GM23338 (cell line): ENCODE measurements around the gene ACSL6. TPM values are rescaled to one million over a fixed set of nuclear protein-coding genes. Genes with fewer than 3 reads are reported as not detected.

ENCODE experiments used
- ATAC-seq: fragments of 200-7000 bp; cut with Tn5 transposase; 3 replicates; pipeline ENCODE4 v1.9.1; 2020
- DNase-seq: peaks from one replicate; pipeline ENCODE4 v3.0.0-alpha.2; 2015; ENCODE audit warnings: low spot score
- H2AFZ ChIP-seq: fragments of 200-600 bp; sonication (generic); 2 replicates; pipeline ENCODE4 v1.8.0; 2016; ENCODE audit warnings: antibody characterized with exemption, mild to moderate bottlenecking, moderate library complexity
- H3F3A ChIP-seq: fragments of 200-600 bp; sonication (generic); replicated peaks from 2 replicates; pipeline ENCODE4 v1.8.0; 2017; ENCODE audit warnings: antibody characterized with exemption, mixed run types, low read depth
- H3K27ac ChIP-seq: fragments of 200-600 bp; sonication (generic); 2 replicates; pipeline ENCODE4 v1.6.1; 2016; ENCODE audit warnings: low read depth
- H3K27me3 ChIP-seq: fragments of 200-600 bp; sonication (generic); 2 replicates; pipeline ENCODE4 v1.8.0; 2016; ENCODE audit warnings: mild to moderate bottlenecking, mixed run types, moderate library complexity; ENCODE audit not compliant: insufficient read depth
- H3K36me3 ChIP-seq: fragments of 200-600 bp; sonication (generic); 2 replicates; pipeline ENCODE4 v1.8.0; 2016; ENCODE audit warnings: mild to moderate bottlenecking; ENCODE audit not compliant: insufficient read depth
- H3K4me1 ChIP-seq: fragments of 200-600 bp; sonication (generic); 2 replicates; pipeline ENCODE4 v1.8.0; 2016; ENCODE audit warnings: mild to moderate bottlenecking, moderate library complexity; ENCODE audit not compliant: insufficient read depth
- H3K4me2 ChIP-seq: fragments of 200-600 bp; sonication (generic); 2 replicates; pipeline ENCODE4 v1.7.1; 2017; ENCODE audit warnings: mixed run types
- H3K4me3 ChIP-seq: fragments of 200-600 bp; sonication (generic); 2 replicates; pipeline ENCODE4 v1.6.1; 2016; ENCODE audit warnings: mixed run types
- H3K79me2 ChIP-seq: fragments of 200-600 bp; sonication (generic); replicated peaks from 2 replicates; pipeline ENCODE4 v1.8.0; 2017; ENCODE audit warnings: mild to moderate bottlenecking; ENCODE audit not compliant: insufficient read depth
- H3K9me2 ChIP-seq: fragments of 200-600 bp; sonication (generic); 2 replicates; pipeline ENCODE4 v1.8.0; 2017; ENCODE audit not compliant: insufficient read depth
- H4K20me1 ChIP-seq: fragments of 200-600 bp; sonication (generic); replicated peaks from 2 replicates; pipeline ENCODE4 v1.8.0; 2017; ENCODE audit warnings: mild to moderate bottlenecking; ENCODE audit not compliant: insufficient read depth
- H3K27ac Mint-ChIP-seq: 2 replicates; pipeline ENCODE4 v1.8.0; 2020; ENCODE audit warnings: inconsistent platforms, mild to moderate bottlenecking, moderate library complexity, mixed read lengths
- H3K27me3 Mint-ChIP-seq: 3 replicates; pipeline ENCODE4 v1.8.0; 2022; ENCODE audit warnings: low read depth, mild to moderate bottlenecking, moderate library complexity, mixed read lengths, inconsistent platforms; ENCODE audit not compliant: insufficient read depth, poor library complexity
- H3K36me3 Mint-ChIP-seq: 3 replicates; pipeline ENCODE4 v1.8.0; 2021; ENCODE audit warnings: low read depth, mild to moderate bottlenecking, inconsistent platforms, moderate library complexity, mixed read lengths
- H3K4me1 Mint-ChIP-seq: 3 replicates; pipeline ENCODE4 v1.8.0; 2020; ENCODE audit warnings: mild to moderate bottlenecking, inconsistent platforms, mixed read lengths
- H3K4me3 Mint-ChIP-seq: 3 replicates; pipeline ENCODE4 v1.8.0; 2021; ENCODE audit warnings: moderate library complexity, mild to moderate bottlenecking, inconsistent platforms, mixed read lengths
- H3K9me3 Mint-ChIP-seq: 3 replicates; pipeline ENCODE4 v1.8.0; 2020; ENCODE audit warnings: moderate library complexity, mild to moderate bottlenecking, inconsistent platforms, mixed read lengths
- CREB1 ChIP-seq: fragments of 250-450 bp; sonication (Bioruptor Pico); IDR thresholded peaks from 2 replicates; pipeline ENCODE4 v1.5.0; 2020; ENCODE audit warnings: low read depth, mild to moderate bottlenecking, moderate library complexity
- CTCF ChIP-seq, 2 experiments: fragments of 200-600 bp in 1 of 2; sonication (generic) in 1 of 2; conservative IDR thresholded peaks; 2 replicates each; pipeline versions ENCODE4 v1.5.1 to v1.6.1; 2016 to 2017; ENCODE audit warnings: antibody characterized with exemption in 2 of 2, low read depth in 2 of 2, mild to moderate bottlenecking in 2 of 2, moderate library complexity in 1 of 2
- ETS1 ChIP-seq: IDR thresholded peaks from 2 replicates; pipeline ENCODE4 v1.6.1; 2016; ENCODE audit warnings: antibody characterized with exemption
- EZH2 ChIP-seq: fragments of 200-600 bp; sonication (generic); IDR thresholded peaks from one replicate; pipeline ENCODE4 v1.8.0; 2017; ENCODE audit warnings: antibody characterized with exemption, mild to moderate bottlenecking, low read depth; ENCODE audit not compliant: unreplicated experiment
- EZH2phosphoT487 ChIP-seq: fragments of 200-600 bp; sonication (generic); IDR thresholded peaks from one replicate; pipeline ENCODE4 v1.8.1; 2018; ENCODE audit warnings: antibody characterized with exemption; ENCODE audit not compliant: unreplicated experiment
- JUNB ChIP-seq: IDR thresholded peaks from one replicate; pipeline ENCODE4 v1.6.1; 2016; ENCODE audit warnings: antibody characterized with exemption; ENCODE audit not compliant: unreplicated experiment
- NANOG ChIP-seq: IDR thresholded peaks from 2 replicates; pipeline ENCODE4 v1.6.1; 2016; ENCODE audit warnings: antibody characterized with exemption, borderline replicate concordance
- POLR2AphosphoS5 ChIP-seq: IDR thresholded peaks from 2 replicates; pipeline ENCODE4 v1.6.1; 2016; ENCODE audit warnings: antibody characterized with exemption, low read depth
- REST ChIP-seq: IDR thresholded peaks from one replicate; pipeline ENCODE4 v1.6.1; 2018; ENCODE audit warnings: antibody characterized with exemption; ENCODE audit not compliant: unreplicated experiment
- STAT1 ChIP-seq: IDR thresholded peaks from one replicate; pipeline ENCODE4 v1.6.1; 2016; ENCODE audit warnings: antibody characterized with exemption; ENCODE audit not compliant: unreplicated experiment
- ZNF114 ChIP-seq: fragments of 250-450 bp; sonication (Bioruptor Pico); IDR thresholded peaks from 2 replicates; pipeline ENCODE4 v1.5.0; 2020; ENCODE audit warnings: mild to moderate bottlenecking, moderate library complexity
- ZNF331 ChIP-seq: fragments of 250-450 bp; sonication (Bioruptor Pico); IDR thresholded peaks from 2 replicates; pipeline ENCODE4 v1.5.0; 2020; ENCODE audit warnings: low read depth, mild to moderate bottlenecking, moderate library complexity
- ZNF462 ChIP-seq: fragments of 250-450 bp; sonication (Bioruptor Pico); IDR thresholded peaks from 2 replicates; pipeline ENCODE4 v1.5.0; 2020; ENCODE audit warnings: mild to moderate bottlenecking, moderate library complexity
- polyA plus RNA-seq: library from polyadenylated mRNA; unstranded; fragments of >200 nt; fragmentation: Nextera tagmentation; extraction: Ambion mirVana; gene quantifications from 2 replicates; pipeline ENCODE4 v1.2.1, GENCODE V29; 2016
- total RNA-seq: library from RNA; depleted of rRNA; stranded (reverse); fragments of >200 nt; shearing (Covaris generic); gene quantifications from 2 replicates; pipeline ENCODE4 v1.2.3, GENCODE V29; 2014

The ACSL6 gene
- total and polyA plus RNA-seq, 2 experiments from 2014 or later, result 0.76 to 3.6 TPM

- Histone ChIP-seq H3K4me3 (no peak overlapping the region), H3K36me3 (no peaks in the 10 kb centered on the region), H3F3A (no peaks in the 10 kb centered on the region), H3K4me1 (no peaks in the 10 kb centered on the region), H2AFZ (no peak overlapping the region), H3K27me3 (no peaks in the 10 kb centered on the region), H4K20me1 (no peaks in the 10 kb centered on the region), H3K79me2 (no peaks in the 10 kb centered on the region), H3K4me2 (no peak overlapping the region), H3K9me2 (0 out of 2 replicates have a peak, but pooled peaks cover 7% of the 10 kb centered on the region), H3K27ac (no peak overlapping the region)
- ATAC-seq (no peak), DNase-seq (no peak)
- no peaks in the 10 kb centered on the region for H3K36me3 Mint-ChIP-seq
- H3K27ac Mint-ChIP-seq, result no peak overlapping the region
- H3K9me3 Mint-ChIP-seq, result no peaks in the 10 kb centered on the region; the same call in 2 of the 3 replicates
- peaks cover 9% of the 10 kb centered on the region for H3K4me1 Mint-ChIP-seq
- H3K4me3 Mint-ChIP-seq, result no peak overlapping the region
- no peak for TF ChIP-seq POLR2AphosphoS5
- TF ChIP-seq EZH2phosphoT487, result no peak
- TF ChIP-seq STAT1, result no peak
- TF ChIP-seq ZNF331 (CRISPR knock-in tag), result no peak
- no peak for TF ChIP-seq CREB1
- TF ChIP-seq ZNF462 (CRISPR knock-in tag), result no peak
- no peak for TF ChIP-seq NANOG
- TF ChIP-seq ZNF114 (CRISPR knock-in tag), result no peak
- TF ChIP-seq REST, result no peak
- TF ChIP-seq CTCF (conservative IDR thresholded peaks at IDR 0.05; ENCODE audit: low read depth in 2 of 2), result no peak
- TF ChIP-seq ETS1, result no peak
- TF ChIP-seq EZH2, result no peak
- TF ChIP-seq JUNB, result no peak
- peaks cover 4% of the 10 kb centered on the region for H3K27me3 Mint-ChIP-seq
Measured at GRCh38 chr5:132020568-132021339, 9.3 kb upstream of the ACSL6 start.
